Stimulated activated CD8-positive, alpha-beta memory T cell treated with anti-CD3 and anti-CD28 coated beads, Interleukin-15, amount 100 ng/mL, for 4 hours (primary cell): Measurements from ENCODE around the gene MAFB.

ENCODE experiments used
- DNase-seq, 2 donors: peaks; one replicate each; pipeline ENCODE4 v3.0.0-alpha.2; 2020; ENCODE audit warnings: low read depth in 2 of 2

Gene MAFB

GRCh38 chr20:40682104-40682981 is 6.7 kb downstream of the MAFB start:
- no peak for DNase-seq

GRCh38 chr20:40681684-40682083 is 7.4 kb downstream of the MAFB start:
- DNase-seq = no peak

GRCh38 chr20:40681165-40681564 is 7.9 kb downstream of the MAFB start:
- DNase-seq = no peak

GRCh38 chr20:40680161-40680959 is 8.7 kb downstream of the MAFB start:
- no peak for DNase-seq

- DNase-seq = no peak
Measured at GRCh38 chr20:40679184-40679583, 9.9 kb downstream of the MAFB start.

- no peak for DNase-seq
Measured at GRCh38 chr20:40678286-40678875, 10.7 kb downstream of the MAFB start.

- no peak for DNase-seq
Measured at GRCh38 chr20:40677343-40677924, 11.6 kb downstream of the MAFB start.

GRCh38 chr20:40676491-40677269 is 12.4 kb downstream of the MAFB start:
- no peak for DNase-seq

GRCh38 chr20:40675599-40676221 is 13.3 kb downstream of the MAFB start:
- DNase-seq = no peak

GRCh38 chr20:40673442-40673841 is 15.6 kb downstream of the MAFB start:
- DNase-seq = no peak

GRCh38 chr20:40672095-40672494 is 16.9 kb downstream of the MAFB start:
- no peak for DNase-seq

- no peak for DNase-seq
Measured at GRCh38 chr20:40670253-40670652, 18.8 kb downstream of the MAFB start.

- DNase-seq = no peak
Measured at GRCh38 chr20:40669692-40670091, 19.3 kb downstream of the MAFB start.

GRCh38 chr20:40668449-40669228 is 20.4 kb downstream of the MAFB start:
- DNase-seq = no peak

GRCh38 chr20:40667503-40667902 is 21.5 kb downstream of the MAFB start:
- no peak for DNase-seq

- no peak for DNase-seq
Measured at GRCh38 chr20:40666336-40666735, 22.7 kb downstream of the MAFB start.

- DNase-seq = no peak
Measured at GRCh38 chr20:40664891-40665290, 24.1 kb downstream of the MAFB start.

- no peak for DNase-seq
Measured at GRCh38 chr20:40663991-40664880, 24.8 kb downstream of the MAFB start.

- DNase-seq = no peak
Measured at GRCh38 chr20:40663304-40663790, 25.7 kb downstream of the MAFB start.
